ENCODE measurements around the gene SLAIN1. TPM values are rescaled to one million over a fixed set of nuclear protein-coding genes. Genes with fewer than 3 reads are reported as not detected.

The SLAIN1 gene
- total and polyA plus RNA-seq, 3 donors from 2014 or later, result 73.1 to 149 (median 114) TPM

DNA sequence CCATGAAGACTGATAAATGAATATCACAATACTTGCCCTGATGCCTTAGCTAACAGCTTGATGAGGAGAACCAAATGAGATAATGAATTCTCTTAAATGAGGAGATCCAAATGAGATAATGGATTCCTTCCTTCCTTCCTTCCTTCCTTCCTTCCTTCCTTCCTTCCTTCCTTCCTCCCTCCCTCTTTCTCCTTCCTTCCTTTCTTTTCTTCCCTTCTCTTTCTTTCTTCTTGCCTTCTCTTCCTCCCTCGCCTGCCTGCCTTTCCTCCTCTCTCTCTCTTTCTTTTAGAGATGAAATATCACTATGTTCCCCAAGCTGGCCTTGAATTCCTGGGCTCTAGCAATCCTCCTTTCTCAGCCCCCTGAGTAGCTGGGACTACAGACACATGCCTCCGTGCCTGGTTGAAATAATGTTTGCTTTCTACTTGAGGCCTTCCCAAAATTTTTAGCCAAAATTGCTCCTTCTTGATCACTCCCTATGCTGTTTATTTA, 4.0 kb upstream of the SLAIN1 start:
- TF ChIP-seq, protein P1, sequence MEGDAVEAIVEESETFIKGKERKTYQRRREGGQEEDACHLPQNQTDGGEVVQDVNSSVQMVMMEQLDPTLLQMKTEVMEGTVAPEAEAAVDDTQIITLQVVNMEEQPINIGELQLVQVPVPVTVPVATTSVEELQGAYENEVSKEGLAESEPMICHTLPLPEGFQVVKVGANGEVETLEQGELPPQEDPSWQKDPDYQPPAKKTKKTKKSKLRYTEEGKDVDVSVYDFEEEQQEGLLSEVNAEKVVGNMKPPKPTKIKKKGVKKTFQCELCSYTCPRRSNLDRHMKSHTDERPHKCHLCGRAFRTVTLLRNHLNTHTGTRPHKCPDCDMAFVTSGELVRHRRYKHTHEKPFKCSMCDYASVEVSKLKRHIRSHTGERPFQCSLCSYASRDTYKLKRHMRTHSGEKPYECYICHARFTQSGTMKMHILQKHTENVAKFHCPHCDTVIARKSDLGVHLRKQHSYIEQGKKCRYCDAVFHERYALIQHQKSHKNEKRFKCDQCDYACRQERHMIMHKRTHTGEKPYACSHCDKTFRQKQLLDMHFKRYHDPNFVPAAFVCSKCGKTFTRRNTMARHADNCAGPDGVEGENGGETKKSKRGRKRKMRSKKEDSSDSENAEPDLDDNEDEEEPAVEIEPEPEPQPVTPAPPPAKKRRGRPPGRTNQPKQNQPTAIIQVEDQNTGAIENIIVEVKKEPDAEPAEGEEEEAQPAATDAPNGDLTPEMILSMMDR (IDR thresholded peaks at IDR 0.05), result no peak
- no peak for TF ChIP-seq POLR2A (IDR thresholded peaks at IDR 0.05)
- Histone ChIP-seq H3K27me3 (no peaks in the 10 kb centered on the region), H3K4me3 (no peak overlapping the region), H3K27ac (peak overlapping the region in 1 of 2 donors; percentile 44), H3K9me3 (no peaks in the 10 kb centered on the region), H3K4me1 (peaks cover 10% of the 10 kb centered on the region), H3K36me3 (ENCODE audit: low read depth, missing control alignments) (no peaks in the 10 kb centered on the region)
- intact Hi-C loops (cut with DNase I; ENCODE audit: low total_unique reads), result no loop called here
- DNase-seq, result no peak
- 43 to 57% methylated on average over 2 of the region's 2 CpGs for WGBS, 2 donors

DNA sequence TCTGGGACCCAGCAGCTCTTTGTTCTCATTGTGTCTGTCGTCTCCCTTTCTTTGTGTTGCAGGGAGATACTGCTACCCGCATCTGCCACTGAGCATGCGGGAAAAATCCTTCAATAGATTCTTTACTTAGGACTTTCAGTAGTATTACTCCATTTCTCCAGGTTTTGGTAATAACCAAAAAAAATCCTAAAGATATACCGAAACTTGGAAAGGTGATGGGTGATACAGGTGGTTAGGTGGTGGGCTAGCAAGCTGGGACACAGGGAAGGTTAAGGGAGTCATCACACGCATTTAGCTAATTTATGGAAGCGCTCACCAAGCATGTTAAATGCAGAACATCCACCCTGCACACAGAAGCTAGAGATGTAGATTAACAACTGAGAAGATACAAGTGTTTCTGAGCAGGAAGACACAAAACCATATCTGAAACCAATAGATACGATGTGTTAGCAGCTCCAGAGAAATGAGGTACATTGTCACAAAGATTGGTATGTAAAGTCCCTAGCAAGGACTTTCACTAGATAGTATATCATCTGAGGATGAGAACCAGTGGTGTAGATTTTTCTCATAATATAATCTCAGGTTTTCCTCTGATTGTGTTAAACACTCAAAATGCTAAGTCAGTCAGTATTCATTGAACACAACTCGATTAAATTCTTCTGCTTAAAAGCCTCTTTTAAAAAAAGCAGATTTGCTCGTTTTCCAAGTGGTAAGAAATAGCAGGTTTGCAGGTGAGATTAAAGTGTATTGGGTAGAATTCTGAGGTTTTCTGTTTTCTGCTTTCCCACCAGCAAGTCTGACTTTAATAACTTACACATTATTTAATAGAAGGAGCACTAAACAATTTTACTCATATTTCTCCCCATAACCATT, 1.2 kb upstream of the SLAIN1 start:
- Histone ChIP-seq H3K9me3 (no peaks in the 10 kb centered on the region), H3K27me3 (no peaks in the 10 kb centered on the region), H3K36me3 (ENCODE audit: low read depth, missing control alignments) (no peaks in the 10 kb centered on the region), H3K27ac (peak overlapping the region; percentile 60 to 74), H3K4me3 (peak overlapping the region in 1 of 2 donors; percentile 78), H3K4me1 (peaks cover 11% of the 10 kb centered on the region)
- DNase-seq, result no peak
- TF ChIP-seq, protein P1 (IDR thresholded peaks at IDR 0.05), result no peak
- TF ChIP-seq POLR2A (IDR thresholded peaks at IDR 0.05), result no peak
- intact Hi-C loops (cut with DNase I; ENCODE audit: low total_unique reads), result no loop called here
- WGBS, 2 donors, result 15% methylated on average over 9 of the region's 9 CpGs

DNA sequence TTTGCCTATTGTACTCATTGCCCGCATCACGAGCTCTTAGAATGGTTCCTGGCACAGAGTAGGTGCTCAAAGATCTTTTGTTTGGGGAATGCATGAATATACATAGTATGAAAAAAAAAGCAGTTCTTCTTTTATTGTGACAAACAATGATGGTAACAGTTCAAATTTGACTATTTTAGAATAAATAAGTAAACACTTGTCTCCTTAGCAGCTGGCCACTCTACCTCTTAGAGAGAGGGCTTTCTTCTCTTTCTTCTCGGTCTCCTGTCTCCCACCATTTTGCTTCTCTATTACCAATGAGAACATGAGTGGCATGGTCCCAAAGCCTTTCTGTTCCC, 639 bp upstream of the SLAIN1 start:
- TF ChIP-seq, protein P1 (IDR thresholded peaks at IDR 0.05), result no peak
- no peak for TF ChIP-seq POLR2A (IDR thresholded peaks at IDR 0.05)
- intact Hi-C loops (cut with DNase I; ENCODE audit: low total_unique reads), result no loop called here
- Histone ChIP-seq H3K27me3 (no peaks in the 10 kb centered on the region), H3K9me3 (no peaks in the 10 kb centered on the region), H3K4me3 (peak overlapping the region; percentile 65 to 78), H3K36me3 (ENCODE audit: low read depth, missing control alignments) (no peaks in the 10 kb centered on the region), H3K27ac (peak overlapping the region; percentile 60 to 74), H3K4me1 (peaks cover 13% of the 10 kb centered on the region)
- no peak for DNase-seq
- WGBS, 2 donors, result 15 to 31% methylated on average over 3 of the region's 3 CpGs

DNA sequence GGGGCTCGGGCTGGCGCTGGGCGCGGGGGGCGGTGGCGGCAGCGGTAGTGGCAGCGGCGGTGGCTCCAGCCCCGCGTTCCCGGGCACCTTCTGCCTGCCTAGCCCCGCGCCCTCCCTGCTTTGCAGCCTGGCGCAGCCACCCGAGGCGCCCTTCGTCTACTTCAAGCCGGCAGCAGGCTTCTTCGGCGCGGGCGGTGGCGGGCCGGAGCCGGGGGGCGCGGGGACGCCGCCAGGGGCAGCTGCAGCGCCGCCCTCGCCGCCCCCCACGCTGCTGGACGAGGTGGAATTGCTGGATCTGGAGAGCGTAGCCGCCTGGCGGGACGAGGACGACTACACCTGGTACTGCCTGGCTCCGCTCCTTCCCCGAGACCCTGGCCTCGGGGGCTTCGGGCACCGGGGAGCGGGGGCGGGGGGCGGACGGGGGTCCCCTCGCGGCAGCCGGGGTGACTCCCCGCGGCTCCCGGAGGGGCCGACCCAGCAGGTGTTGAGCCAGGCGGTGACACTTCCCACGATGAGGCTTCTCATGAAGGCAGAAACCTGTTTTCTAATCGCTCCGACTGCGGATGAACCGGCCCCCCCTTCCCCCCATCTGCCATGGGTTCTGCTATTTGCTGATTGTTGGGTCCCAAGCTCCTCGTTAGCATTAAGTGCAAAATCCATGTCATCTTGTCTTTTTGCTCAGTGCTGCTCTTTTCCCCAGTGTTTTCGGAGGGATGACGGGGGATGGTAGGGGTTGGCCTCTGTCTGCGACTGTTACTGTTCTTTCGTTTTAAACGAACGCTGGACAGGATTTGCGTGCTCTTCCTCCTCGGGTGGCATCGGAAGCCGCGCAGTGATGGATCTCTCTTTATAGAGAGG, 943 bp downstream of the SLAIN1 start:
- H3K27me3 ChIP-seq, result no peaks in the 10 kb centered on the region
- intact Hi-C loops (cut with DNase I; ENCODE audit: low total_unique reads), result no loop called here
- H3K36me3 ChIP-seq (ENCODE audit: low read depth, missing control alignments), result no peaks in the 10 kb centered on the region
- DNase-seq, result peak; percentile 33
- WGBS, 2 donors, result 1 to 2% methylated on average over 19 to 61 of the region's 75 CpGs
- peaks cover 7% of the 10 kb centered on the region for H3K4me1 ChIP-seq
- H3K4me3 ChIP-seq, result peak overlapping the region; percentile 65 to 78
- H3K27ac ChIP-seq, result peak overlapping the region; percentile 66 to 67
- no peak for TF ChIP-seq POLR2A (IDR thresholded peaks at IDR 0.05)
- TF ChIP-seq, protein P1 (IDR thresholded peaks at IDR 0.05), result no peak
- H3K9me3 ChIP-seq, result no peaks in the 10 kb centered on the region
